GM19324 (cell line): ENCODE measurements around the gene NBPF4.
"Not testable (repeated sequence)": the region's sequence is repeated elsewhere in the genome, so short reads cannot be mapped to it uniquely, and the experiment has no call there.

Source experiments
- ATAC-seq: cut with Tn5 transposase; IDR thresholded peaks from one replicate; pipeline ENCODE4 v1.9.1; 2021; ENCODE audit warnings: mild to moderate bottlenecking, moderate library complexity; ENCODE audit not compliant: unreplicated experiment, low FRiP score

The NBPF4 gene

GRCh38 chr1:108214641-108215465 lies 29.0 kb downstream of the NBPF4 start:
- ATAC-seq = peak; percentile 48

- no peak for ATAC-seq
Measured at GRCh38 chr1:108211014-108211413, 32.9 kb downstream of the NBPF4 start.

GRCh38 chr1:108209456-108210108 lies 34.3 kb downstream of the NBPF4 start:
- no peak for ATAC-seq

- ATAC-seq = no peak
Measured at GRCh38 chr1:108208724-108209446, 35.0 kb downstream of the NBPF4 start.

- ATAC-seq = not testable (repeated sequence)
Measured at GRCh38 chr1:108203582-108203981, 40.3 kb downstream of the NBPF4 start.

- ATAC-seq = no peak
Measured at GRCh38 chr1:108201687-108202086, 42.2 kb downstream of the NBPF4 start.

GRCh38 chr1:108200687-108201051 lies 43.2 kb downstream of the NBPF4 start:
- ATAC-seq = no peak

GRCh38 chr1:108199781-108200686 lies 43.8 kb downstream of the NBPF4 start, which contains the start of gene SLC25A24:
TSS of gene SLC25A24 (minus strand) at chr1:108200343. CDS start at chr1:108200138, 205 bp downstream.
- ATAC-seq = peak; percentile 76

GRCh38 chr1:108199201-108199691 lies 44.6 kb downstream of the NBPF4 start:
- no peak for ATAC-seq

- no peak for ATAC-seq
Measured at GRCh38 chr1:108194051-108194450, 49.8 kb downstream of the NBPF4 start.

GRCh38 chr1:108193333-108193732 lies 50.5 kb downstream of the NBPF4 start:
- no peak for ATAC-seq

- no peak for ATAC-seq
Measured at GRCh38 chr1:108192581-108192980, 51.3 kb downstream of the NBPF4 start.

- ATAC-seq = no peak
Measured at GRCh38 chr1:108190686-108191416, 53.0 kb downstream of the NBPF4 start.

GRCh38 chr1:108190001-108190634 lies 53.8 kb downstream of the NBPF4 start:
- no peak for ATAC-seq

- ATAC-seq = no peak
Measured at GRCh38 chr1:108188801-108189200, 55.1 kb downstream of the NBPF4 start.

GRCh38 chr1:108182959-108183700 lies 60.7 kb downstream of the NBPF4 start:
- no peak for ATAC-seq

- ATAC-seq = no peak
Measured at GRCh38 chr1:108179018-108179417, 64.9 kb downstream of the NBPF4 start.
